ENCODE measurements around the gene LMAN2.

DNA sequence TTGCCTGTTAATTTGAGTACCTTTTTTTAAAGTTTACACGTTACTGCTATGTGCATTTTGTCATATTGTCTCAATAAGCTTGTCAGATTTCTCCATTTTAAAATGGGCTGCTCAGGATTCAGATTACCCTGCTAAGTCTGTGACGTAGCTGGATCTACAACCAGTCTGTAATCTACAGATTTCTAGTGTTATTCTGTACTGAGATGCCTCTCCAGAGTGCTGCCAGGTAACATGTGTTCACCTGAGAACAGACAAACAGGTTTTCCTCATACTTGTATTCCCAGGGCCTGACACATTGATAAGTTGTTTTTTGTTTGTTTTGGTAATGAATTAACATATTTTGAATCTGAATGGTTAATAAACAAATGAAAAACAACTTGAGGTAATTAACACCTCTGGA, 63.3 kb downstream of the LMAN2 start:
- TF ChIP-seq, protein P1, sequence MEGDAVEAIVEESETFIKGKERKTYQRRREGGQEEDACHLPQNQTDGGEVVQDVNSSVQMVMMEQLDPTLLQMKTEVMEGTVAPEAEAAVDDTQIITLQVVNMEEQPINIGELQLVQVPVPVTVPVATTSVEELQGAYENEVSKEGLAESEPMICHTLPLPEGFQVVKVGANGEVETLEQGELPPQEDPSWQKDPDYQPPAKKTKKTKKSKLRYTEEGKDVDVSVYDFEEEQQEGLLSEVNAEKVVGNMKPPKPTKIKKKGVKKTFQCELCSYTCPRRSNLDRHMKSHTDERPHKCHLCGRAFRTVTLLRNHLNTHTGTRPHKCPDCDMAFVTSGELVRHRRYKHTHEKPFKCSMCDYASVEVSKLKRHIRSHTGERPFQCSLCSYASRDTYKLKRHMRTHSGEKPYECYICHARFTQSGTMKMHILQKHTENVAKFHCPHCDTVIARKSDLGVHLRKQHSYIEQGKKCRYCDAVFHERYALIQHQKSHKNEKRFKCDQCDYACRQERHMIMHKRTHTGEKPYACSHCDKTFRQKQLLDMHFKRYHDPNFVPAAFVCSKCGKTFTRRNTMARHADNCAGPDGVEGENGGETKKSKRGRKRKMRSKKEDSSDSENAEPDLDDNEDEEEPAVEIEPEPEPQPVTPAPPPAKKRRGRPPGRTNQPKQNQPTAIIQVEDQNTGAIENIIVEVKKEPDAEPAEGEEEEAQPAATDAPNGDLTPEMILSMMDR (IDR thresholded peaks at IDR 0.05) = no peak
- no peak for TF ChIP-seq POLR2A (IDR thresholded peaks at IDR 0.05)
